Smooth muscle cell (in vitro differentiated cells): ENCODE results near the gene POLN. TPM values are rescaled to one million over a fixed set of nuclear protein-coding genes. Genes with fewer than 3 reads are reported as not detected.
"Not testable (repeated sequence)": the region's sequence is repeated elsewhere in the genome, so short reads cannot be mapped to it uniquely, and the experiment has no call there.

Source experiments
- DNase-seq: peaks from one replicate; lab custom pipeline; 2025; ENCODE audit not compliant: unreplicated experiment; lab: John Stamatoyannopoulos, UW
- H2AFZ ChIP-seq: fragments of 200-600 bp; sonication (generic); 2 replicates; pipeline ENCODE4 v1.6.0; 2016; ENCODE audit warnings: antibody characterized with exemption, low read depth, mild to moderate bottlenecking
- H3F3A ChIP-seq: fragments of 200-600 bp; sonication (generic); 2 replicates; pipeline ENCODE4 v1.6.0; 2017; ENCODE audit warnings: antibody characterized with exemption, low read depth
- H3K27ac ChIP-seq: fragments of 200-600 bp; sonication (generic); 2 replicates; pipeline ENCODE4 v1.5.1; 2016; ENCODE audit warnings: low read depth, mild to moderate bottlenecking
- H3K27me3 ChIP-seq: fragments of 200-600 bp; sonication (generic); 2 replicates; pipeline ENCODE4 v1.6.1; 2016; ENCODE audit warnings: low read depth, mild to moderate bottlenecking
- H3K36me3 ChIP-seq: fragments of 200-600 bp; sonication (generic); 2 replicates; pipeline ENCODE4 v1.5.1; 2016; ENCODE audit warnings: low read depth
- H3K4me1 ChIP-seq: fragments of 200-600 bp; sonication (generic); 2 replicates; pipeline ENCODE4 v1.5.1; 2016; ENCODE audit warnings: low read depth
- H3K4me2 ChIP-seq: fragments of 200-600 bp; sonication (generic); 2 replicates; pipeline ENCODE4 v1.6.0; 2016; ENCODE audit warnings: mild to moderate bottlenecking
- H3K4me3 ChIP-seq: fragments of 200-600 bp; sonication (generic); 2 replicates; pipeline ENCODE4 v1.5.1; 2016; ENCODE audit warnings: mild to moderate bottlenecking
- H3K79me2 ChIP-seq: fragments of 200-600 bp; sonication (generic); 2 replicates; pipeline ENCODE4 v1.6.0; 2016; ENCODE audit warnings: low read depth, mild to moderate bottlenecking
- H3K9ac ChIP-seq: fragments of 200-600 bp; sonication (generic); 2 replicates; pipeline ENCODE4 v1.6.0; 2016; ENCODE audit warnings: low read depth
- H3K9me3 ChIP-seq: fragments of 200-600 bp; sonication (generic); replicated peaks from 2 replicates; pipeline ENCODE4 v1.5.1; 2016; ENCODE audit warnings: low read depth
- H4K20me1 ChIP-seq: fragments of 200-600 bp; sonication (generic); 2 replicates; pipeline ENCODE4 v1.6.0; 2016; ENCODE audit warnings: low read depth
- WGBS: methylation state at CpG from one replicate; pipeline ENCODE4 v1.1.7; 2016; ENCODE audit warnings: low lambda C conversion rate; 5-methylcytosine and 5-hydroxymethylcytosine counted together
- polyA plus RNA-seq: library from polyadenylated mRNA; unstranded; fragments of >200 nt; fragmentation: Nextera tagmentation; extraction: Ambion mirVana; gene quantifications from 2 replicates; pipeline ENCODE4 v1.2.1, GENCODE V29; 2016
- total RNA-seq: library from RNA; depleted of rRNA; stranded (reverse); fragments of >200 nt; gene quantifications from 2 replicates; pipeline ENCODE4 v1.2.3, GENCODE V29; 2014
- TF ChIP-seq, protein P1 (sequence below): fragments of 200-600 bp; sonication (generic); IDR thresholded peaks from 2 replicates; pipeline ENCODE4 v1.5.1; 2017; ENCODE audit warnings: borderline replicate concordance, mild to moderate bottlenecking, antibody characterized with exemption; ENCODE audit not compliant: insufficient read depth, poor library complexity, severe bottlenecking

Gene POLN
- total and polyA plus RNA-seq, 2 experiments from 2014 or later: 0.35 to 3.0 TPM

- Histone ChIP-seq H3K4me3 (no peak overlapping the region), H4K20me1 (no peaks in the 10 kb centered on the region), H3K27me3 (no peaks in the 10 kb centered on the region), H3K79me2 (no peaks in the 10 kb centered on the region), H2AFZ (no peak overlapping the region), H3K36me3 (no peaks in the 10 kb centered on the region), H3K4me2 (no peak overlapping the region), H3K27ac (no peak overlapping the region), H3K4me1 (no peaks in the 10 kb centered on the region), H3K9ac (no peak overlapping the region), H3F3A (no peaks in the 10 kb centered on the region), H3K9me3 (no peaks in the 10 kb centered on the region)
- TF ChIP-seq, protein P1, sequence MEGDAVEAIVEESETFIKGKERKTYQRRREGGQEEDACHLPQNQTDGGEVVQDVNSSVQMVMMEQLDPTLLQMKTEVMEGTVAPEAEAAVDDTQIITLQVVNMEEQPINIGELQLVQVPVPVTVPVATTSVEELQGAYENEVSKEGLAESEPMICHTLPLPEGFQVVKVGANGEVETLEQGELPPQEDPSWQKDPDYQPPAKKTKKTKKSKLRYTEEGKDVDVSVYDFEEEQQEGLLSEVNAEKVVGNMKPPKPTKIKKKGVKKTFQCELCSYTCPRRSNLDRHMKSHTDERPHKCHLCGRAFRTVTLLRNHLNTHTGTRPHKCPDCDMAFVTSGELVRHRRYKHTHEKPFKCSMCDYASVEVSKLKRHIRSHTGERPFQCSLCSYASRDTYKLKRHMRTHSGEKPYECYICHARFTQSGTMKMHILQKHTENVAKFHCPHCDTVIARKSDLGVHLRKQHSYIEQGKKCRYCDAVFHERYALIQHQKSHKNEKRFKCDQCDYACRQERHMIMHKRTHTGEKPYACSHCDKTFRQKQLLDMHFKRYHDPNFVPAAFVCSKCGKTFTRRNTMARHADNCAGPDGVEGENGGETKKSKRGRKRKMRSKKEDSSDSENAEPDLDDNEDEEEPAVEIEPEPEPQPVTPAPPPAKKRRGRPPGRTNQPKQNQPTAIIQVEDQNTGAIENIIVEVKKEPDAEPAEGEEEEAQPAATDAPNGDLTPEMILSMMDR: no peak
- 68% methylated on average over 19 of the region's 19 CpGs for WGBS
- no peak for DNase-seq
Observed at GRCh38 chr4:2163311-2163821, 78.6 kb downstream of the POLN start.

DNA sequence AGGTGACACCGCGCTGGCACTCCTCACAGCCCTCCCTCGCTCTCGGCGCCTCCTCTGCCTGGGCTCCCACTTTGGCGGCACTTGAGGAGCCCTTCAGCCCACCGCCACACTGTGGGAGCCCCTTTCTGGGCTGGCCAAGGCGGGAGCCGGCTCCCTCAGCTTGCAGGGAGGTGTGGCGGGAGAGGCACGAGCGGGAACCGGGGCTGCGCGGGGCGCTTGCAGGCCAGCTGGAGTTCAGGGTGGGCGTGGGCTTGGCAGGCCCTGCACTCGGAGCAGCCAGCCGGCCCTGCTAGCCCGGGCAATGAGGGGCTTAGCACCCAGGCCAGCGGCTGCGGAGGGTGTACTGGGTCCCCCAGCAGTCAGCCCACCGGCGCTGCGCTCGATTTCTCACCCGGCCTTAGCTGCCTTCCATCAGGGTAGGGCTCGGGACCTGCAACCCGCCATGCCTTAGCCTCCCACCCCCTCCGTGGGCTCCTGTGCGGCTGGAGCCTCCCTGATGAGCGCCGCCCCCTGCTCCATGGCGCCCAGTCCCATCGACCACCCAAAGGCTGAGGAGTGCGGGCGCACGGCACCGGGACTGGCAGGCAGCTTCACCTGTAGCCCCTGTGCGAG lies 80.7 kb downstream of the POLN start:
- not testable (repeated sequence) for H3K79me2 ChIP-seq, H3F3A ChIP-seq, H3K36me3 ChIP-seq, H3K27me3 ChIP-seq, H3K27ac ChIP-seq, H3K4me2 ChIP-seq, H3K4me3 ChIP-seq, H4K20me1 ChIP-seq, H2AFZ ChIP-seq, DNase-seq, H3K9ac ChIP-seq, H3K4me1 ChIP-seq, H3K9me3 ChIP-seq
- WGBS: 97% methylated on average over 35 of the region's 40 CpGs

DNA sequence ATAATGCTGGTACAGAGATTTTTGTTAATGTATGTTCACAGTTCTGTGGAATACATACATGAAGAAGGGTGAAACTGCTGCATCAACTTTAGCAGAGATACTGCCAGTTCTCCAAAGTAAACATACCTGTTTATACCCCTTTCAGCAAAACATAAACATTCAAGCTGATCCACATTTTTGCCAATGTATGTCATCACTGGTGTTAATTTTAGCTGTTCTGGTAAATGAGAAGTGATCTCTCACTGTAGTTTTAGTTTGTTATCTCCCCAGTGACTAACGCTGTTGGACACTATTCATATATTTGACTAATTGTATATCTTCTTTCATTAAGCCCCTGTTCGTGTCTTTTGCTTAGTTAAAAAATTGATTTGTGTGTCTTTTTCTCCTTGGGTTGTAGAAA lies 82.0 kb downstream of the POLN start:
- H2AFZ ChIP-seq: no peak overlapping the region
- no peaks in the 10 kb centered on the region for H3K79me2 ChIP-seq
- H3K4me3 ChIP-seq: no peak overlapping the region
- H4K20me1 ChIP-seq: no peaks in the 10 kb centered on the region
- H3K4me1 ChIP-seq: no peaks in the 10 kb centered on the region
- peak overlapping the region; percentile 41 for H3K4me2 ChIP-seq
- no peak overlapping the region for H3K9ac ChIP-seq
- 20% methylated on average over 2 of the region's 2 CpGs for WGBS
- no peaks in the 10 kb centered on the region for H3K36me3 ChIP-seq
- H3K27me3 ChIP-seq: no peaks in the 10 kb centered on the region
- peaks cover 2% of the 10 kb centered on the region for H3K9me3 ChIP-seq
- H3K27ac ChIP-seq: no peak overlapping the region
- TF ChIP-seq, protein P1: no peak
- no peak for DNase-seq
- H3F3A ChIP-seq: no peaks in the 10 kb centered on the region

- no peak overlapping the region for H3K4me3 ChIP-seq
Observed at GRCh38 chr4:2155246-2155645, 86.7 kb downstream of the POLN start.

More at GRCh38 chr4:2155246-2155645, 86.7 kb downstream of the POLN start:
- Histone ChIP-seq H3K27ac (no peak overlapping the region), H3K79me2 (no peaks in the 10 kb centered on the region), H3K36me3 (no peaks in the 10 kb centered on the region), H3K27me3 (no peaks in the 10 kb centered on the region), H3K9me3 (peaks cover 10% of the 10 kb centered on the region), H2AFZ (no peak overlapping the region), H3K4me1 (no peaks in the 10 kb centered on the region), H3K9ac (no peak overlapping the region), H3K4me2 (no peak overlapping the region), H3F3A (no peaks in the 10 kb centered on the region), H4K20me1 (no peaks in the 10 kb centered on the region)
- 89% methylated on average over 7 of the region's 7 CpGs for WGBS
- TF ChIP-seq, protein P1: no peak
- DNase-seq: no peak
